GM19395 (cell line): ENCODE measurements around the gene PTPRM.

Experiments used
- ATAC-seq: cut with Tn5 transposase; IDR thresholded peaks from one replicate; pipeline ENCODE4 v1.9.1; 2021; ENCODE audit warnings: mild to moderate bottlenecking, moderate library complexity; ENCODE audit not compliant: unreplicated experiment

Gene PTPRM

GRCh38 chr18:7749510-7749981 is 182.4 kb downstream of the PTPRM start:
- ATAC-seq, result no peak

GRCh38 chr18:7750095-7750663 is 183.1 kb downstream of the PTPRM start:
- no peak for ATAC-seq

DNA sequence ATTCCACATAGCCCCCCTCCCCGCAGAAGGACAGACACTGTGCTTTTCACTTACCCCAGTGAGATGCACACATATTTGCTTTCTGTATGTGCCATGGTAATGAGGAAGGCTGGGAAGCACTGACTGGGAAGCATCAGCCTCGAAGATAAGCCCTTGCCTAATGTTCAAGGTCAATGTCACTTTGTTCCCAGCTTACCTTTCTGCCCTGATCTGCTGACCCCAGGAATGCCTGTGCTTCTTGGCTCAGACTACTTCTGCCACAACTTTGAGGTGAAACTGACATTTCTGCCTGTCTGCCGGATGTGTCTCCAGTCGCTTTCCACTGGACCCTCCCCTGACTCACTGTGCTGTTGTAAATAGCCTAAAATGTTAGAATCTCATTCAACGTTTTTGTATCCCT is 183.8 kb downstream of the PTPRM start:
- ATAC-seq, result no peak

- ATAC-seq, result no peak
Observed at GRCh38 chr18:7754258-7754657, 187.1 kb downstream of the PTPRM start.

- ATAC-seq, result no peak
Observed at GRCh38 chr18:7754725-7755181, 187.6 kb downstream of the PTPRM start.

DNA sequence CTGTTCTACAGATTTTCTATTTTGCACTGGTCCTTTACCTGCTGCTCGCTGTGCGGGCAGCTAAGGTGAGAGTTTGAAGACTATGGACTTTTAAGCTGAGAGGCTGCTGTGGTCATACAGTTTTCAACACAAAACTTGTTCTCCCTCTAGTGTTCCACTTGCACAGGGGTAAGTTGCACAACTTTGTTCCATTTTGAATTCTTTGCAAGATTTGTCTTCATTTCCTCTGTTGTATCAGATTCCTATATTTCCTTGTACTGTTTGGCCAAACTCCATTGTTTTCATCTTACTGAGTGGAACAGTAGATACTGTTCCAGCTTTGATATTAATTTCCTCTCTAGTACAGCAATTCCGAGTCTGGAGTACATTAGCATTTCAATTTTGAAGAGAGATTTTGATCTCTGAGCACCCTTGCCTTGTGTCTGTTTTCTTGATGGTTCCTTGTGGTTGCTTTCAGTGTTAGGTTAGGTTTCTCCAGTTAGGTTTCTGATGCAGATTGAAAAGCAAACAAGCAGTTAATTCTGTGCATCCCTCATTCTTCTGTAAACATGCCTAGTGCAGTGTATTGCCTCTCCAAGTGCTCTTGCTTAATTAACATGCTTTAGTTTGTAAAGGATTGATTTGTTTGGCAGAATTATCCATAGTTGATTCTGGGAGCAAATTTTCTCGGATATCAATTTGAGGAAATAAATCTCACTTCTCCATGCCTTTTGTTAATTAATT is 188.8 kb downstream of the PTPRM start:
- no peak for ATAC-seq

DNA sequence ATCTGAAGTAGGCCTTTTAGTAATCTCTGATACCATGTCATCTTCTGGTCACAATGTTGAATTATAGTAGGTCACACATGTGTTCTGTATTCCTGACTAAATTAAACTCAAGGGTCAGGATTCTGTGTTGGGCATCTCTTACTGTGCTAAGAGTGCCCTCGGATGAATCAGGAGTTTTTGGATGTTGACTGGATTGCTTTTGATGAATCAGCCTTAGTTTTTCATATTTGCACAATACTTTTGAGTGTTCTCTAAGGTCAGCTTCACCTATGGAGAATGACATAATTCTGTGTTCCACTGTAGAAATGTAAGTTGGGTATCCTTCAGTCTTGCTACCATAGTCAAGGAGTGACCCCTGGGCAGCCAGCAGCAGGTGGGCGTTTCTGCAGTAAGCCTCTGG is 190.1 kb downstream of the PTPRM start:
- ATAC-seq, result no peak

DNA sequence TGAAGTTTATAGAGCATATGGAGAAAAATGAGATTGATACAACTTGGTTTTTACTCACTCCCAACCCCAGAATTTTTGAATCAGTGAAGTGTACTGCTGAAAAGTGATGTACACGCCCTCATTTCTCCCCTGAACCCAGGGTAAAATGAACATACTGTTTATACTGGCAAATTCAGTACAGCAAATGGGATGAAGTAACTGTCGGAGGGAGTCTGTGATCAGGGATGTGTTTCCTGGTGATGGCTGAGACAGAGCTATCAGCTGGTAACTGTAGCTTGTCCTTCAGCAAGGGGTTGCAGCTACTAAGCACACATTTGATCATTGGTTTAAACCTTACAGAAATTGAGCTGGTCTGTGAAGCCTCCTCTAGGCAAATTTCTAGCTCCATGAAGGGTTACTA is 191.6 kb downstream of the PTPRM start:
- ATAC-seq, result no peak

DNA sequence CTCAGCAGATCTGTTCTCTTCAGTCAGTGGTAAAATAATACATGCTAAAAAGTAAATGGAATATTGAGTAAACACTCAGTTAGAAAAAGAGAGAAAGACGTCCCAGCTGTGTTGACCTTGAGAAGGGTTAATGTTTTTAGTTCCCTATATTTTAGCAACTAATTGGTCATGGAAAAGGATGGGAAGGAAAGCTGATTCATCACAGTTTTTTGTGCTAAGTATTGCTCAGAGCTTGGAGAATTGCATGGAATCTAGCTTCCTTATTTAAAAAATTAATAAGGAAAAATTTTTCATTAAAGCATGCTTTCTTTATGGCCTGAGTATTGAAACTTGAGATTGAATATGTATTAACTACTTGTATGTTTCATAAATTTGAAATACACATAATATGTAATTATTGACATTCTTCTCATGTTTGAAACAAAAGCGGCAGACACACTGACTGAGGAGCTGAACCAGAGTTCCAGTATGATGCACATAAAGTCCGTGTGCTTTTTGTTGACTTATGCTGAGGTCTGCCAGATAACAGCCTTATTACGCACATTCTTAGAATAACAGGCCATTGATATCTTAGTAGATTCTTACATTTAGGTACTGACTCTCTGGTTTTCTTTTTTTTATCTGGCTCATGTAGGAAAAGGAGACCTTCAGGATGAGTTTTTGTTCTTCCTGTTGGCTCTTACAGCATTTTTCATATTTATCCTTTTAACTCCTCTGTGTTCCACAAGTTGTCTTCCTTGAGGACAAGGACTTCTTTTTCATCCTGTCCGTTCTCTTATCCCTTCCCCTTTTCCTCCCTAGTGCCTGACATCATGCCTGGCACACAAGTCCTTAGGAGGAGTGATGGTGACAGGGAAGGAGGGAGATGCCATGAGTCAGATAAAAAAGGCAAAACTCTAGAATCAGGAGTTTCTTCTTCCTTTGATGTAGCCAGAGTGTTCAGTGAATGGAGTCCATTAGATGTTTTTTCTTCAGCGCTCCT is 194.1 kb downstream of the PTPRM start:
- no peak for ATAC-seq

GRCh38 chr18:7764405-7764804 is 197.3 kb downstream of the PTPRM start:
- ATAC-seq, result no peak

GRCh38 chr18:7766346-7766745 is 199.2 kb downstream of the PTPRM start:
- ATAC-seq, result no peak

DNA sequence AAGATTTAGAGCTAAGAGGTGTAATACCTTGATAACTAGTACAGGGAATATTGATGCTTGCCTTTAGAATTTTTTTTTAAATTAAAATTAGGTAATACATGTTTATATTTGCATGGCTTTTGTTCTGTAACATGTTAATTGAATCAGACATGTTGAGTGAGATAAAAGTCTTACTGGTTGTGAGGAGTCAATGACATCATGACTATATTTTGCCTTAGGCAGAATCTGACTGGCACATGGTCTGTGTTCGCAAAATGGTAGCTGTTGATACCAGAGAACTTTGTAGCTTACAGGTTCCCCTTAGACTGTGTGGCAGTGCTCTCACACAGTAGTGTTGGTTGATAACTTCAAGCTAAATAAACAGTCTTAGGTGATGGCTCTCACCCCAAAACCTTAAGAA is 199.7 kb downstream of the PTPRM start:
- ATAC-seq, result no peak

DNA sequence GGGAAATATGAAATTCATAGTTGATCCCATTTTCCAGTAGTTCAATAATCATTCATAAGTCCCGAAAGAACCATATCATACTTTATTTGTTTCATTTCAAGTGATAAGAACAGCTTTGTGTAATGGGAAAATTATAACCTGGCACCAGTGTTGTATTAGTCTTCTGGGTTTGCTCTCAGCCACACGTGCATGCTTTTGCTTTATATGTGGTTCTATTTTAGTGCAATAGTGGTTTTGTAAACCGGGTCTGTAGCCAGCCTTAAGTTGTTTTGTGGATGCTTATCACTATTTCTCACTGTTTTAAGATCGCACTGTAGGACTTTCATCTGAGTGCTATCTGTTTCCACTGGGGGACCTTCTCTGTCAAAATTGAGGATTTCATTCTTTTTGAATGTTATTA is 203.8 kb downstream of the PTPRM start:
- ATAC-seq, result no peak

DNA sequence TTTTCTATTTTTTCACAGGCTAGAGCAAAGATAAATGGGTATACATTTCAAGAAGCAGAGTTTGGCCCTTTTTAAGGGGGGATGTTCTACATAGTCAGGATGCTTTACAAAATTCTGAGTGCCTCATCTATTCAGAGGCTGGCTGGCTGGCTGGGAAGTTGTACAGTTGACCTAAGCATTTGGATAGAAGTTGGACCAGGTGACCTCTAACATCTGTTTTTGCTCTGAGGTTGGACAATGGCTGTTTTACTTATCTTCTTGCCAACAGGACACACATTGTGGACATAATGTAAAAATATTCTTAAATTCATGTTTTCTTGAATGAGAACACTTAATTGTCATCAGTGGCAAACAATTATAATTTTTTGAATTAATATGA is 205.4 kb downstream of the PTPRM start:
- ATAC-seq, result no peak

GRCh38 chr18:7772951-7773350 is 205.8 kb downstream of the PTPRM start:
- ATAC-seq, result no peak

- no peak for ATAC-seq
Observed at GRCh38 chr18:7775128-7775527, 208.0 kb downstream of the PTPRM start.

GRCh38 chr18:7775843-7776242 is 208.7 kb downstream of the PTPRM start:
- no peak for ATAC-seq

- ATAC-seq, result no peak
Observed at GRCh38 chr18:7778181-7778580, 211.1 kb downstream of the PTPRM start.

DNA sequence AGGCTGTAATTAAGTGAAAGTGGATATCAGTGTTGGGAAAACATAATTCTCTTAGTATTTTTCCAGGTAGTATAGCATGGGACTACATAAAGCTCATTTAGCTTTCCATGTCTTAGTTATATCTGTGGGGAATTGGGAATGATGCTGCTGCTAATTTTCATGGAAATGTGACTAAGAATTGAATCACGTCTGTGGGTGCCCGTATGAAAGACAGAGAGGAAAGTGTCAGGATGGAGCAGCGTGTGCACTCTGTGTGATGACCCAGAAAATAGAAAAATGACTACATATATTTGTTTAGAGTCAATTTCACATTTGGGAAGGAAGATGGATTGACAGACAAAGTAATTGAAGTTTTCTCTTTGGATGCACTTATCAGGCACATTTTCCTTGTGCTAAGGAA is 212.1 kb downstream of the PTPRM start:
- no peak for ATAC-seq

DNA sequence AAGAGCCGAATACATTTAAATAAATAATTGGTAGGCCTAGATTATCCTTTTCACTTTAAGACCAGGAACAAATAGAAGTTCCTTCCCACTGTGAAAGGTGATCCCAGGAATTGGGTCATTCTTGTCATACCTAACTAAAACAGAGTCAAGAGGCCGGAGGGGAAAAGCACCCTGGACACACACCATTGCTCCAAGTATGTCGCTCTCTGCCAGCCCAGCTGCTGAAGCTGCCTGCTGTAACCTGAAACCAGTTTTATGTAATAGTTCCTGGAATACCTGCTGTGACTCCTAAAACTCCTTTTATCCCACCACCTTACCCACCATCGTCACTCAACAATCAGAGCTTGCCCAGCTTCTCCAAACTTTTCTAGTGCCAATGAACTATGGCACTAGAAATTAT is 217.1 kb downstream of the PTPRM start:
- no peak for ATAC-seq

DNA sequence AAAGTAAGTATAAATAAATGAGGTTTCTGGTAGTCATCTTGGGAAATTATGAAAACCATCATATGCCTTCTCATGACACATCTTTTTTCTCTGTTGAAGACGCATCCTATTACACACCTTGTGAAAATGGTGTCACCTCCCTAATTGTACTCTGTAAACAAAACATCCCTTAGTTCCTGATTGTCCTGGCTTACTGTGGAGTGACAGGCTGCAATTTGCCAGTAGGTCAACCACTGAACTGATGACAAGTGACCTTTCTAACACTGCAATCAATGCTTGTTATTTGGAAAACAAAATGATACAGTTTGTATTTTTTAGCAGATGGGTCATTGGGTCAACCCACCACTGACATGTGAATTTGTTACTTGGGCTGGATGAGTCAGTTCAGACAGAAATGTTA is 219.5 kb downstream of the PTPRM start:
- ATAC-seq, result no peak

DNA sequence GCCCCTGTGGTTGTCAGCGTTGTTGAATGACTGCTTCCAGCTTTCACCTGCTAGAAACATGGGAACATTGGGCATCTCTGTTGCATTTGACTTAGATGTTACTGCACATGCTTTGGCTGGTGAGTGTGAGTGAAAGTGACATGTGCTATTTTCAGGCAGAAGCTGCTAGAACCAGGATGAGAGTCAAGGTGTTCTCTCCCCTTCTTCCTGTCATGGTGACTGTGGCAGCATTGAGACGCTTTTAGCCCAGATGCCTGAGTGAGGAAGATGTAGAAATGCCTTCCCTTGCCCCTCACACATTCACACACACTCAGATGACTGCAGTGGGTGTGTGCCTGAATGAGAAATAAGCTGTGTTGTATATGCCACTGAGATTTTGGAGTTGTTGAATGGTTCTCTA is 220.2 kb downstream of the PTPRM start:
- ATAC-seq, result no peak
